Sigmoid colon (tissue), 4 donors: ENCODE results near the gene NOTCH1.

Experiments
- EP300 ChIP-seq, 4 donors: sonication (generic); formaldehyde crosslinking; IDR thresholded peaks; one replicate each; pipeline ENCODE4 v1.6.1; 2017; ENCODE audit warnings: antibody characterized with exemption in 4 of 4
- POLR2A ChIP-seq, 2 donors: fragments of 450-650 bp; IDR thresholded peaks; one replicate each; pipeline ENCODE4 v1.6.1; 2016; ENCODE audit warnings: antibody characterized with exemption in 2 of 2, mild to moderate bottlenecking in 2 of 2, moderate library complexity in 2 of 2
- TF ChIP-seq, protein P1 (sequence below), 4 experiments: fragments of 450-650 bp in 3 of 4; fragments of 200-600 bp in 1 of 4; IDR thresholded peaks; one replicate each; pipeline ENCODE4 v1.5.1; 2016 to 2019; ENCODE audit warnings: antibody characterized with exemption in 4 of 4, mild to moderate bottlenecking in 3 of 4, moderate library complexity in 2 of 4

GRCh38 chr9:136542241-136543040, 3.4 kb downstream of the NOTCH1 start:
- TF ChIP-seq, protein P1, sequence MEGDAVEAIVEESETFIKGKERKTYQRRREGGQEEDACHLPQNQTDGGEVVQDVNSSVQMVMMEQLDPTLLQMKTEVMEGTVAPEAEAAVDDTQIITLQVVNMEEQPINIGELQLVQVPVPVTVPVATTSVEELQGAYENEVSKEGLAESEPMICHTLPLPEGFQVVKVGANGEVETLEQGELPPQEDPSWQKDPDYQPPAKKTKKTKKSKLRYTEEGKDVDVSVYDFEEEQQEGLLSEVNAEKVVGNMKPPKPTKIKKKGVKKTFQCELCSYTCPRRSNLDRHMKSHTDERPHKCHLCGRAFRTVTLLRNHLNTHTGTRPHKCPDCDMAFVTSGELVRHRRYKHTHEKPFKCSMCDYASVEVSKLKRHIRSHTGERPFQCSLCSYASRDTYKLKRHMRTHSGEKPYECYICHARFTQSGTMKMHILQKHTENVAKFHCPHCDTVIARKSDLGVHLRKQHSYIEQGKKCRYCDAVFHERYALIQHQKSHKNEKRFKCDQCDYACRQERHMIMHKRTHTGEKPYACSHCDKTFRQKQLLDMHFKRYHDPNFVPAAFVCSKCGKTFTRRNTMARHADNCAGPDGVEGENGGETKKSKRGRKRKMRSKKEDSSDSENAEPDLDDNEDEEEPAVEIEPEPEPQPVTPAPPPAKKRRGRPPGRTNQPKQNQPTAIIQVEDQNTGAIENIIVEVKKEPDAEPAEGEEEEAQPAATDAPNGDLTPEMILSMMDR (IDR thresholded peaks at IDR 0.05): no peak
- no peak for TF ChIP-seq POLR2A (IDR thresholded peaks at IDR 0.05)
- TF ChIP-seq EP300 (IDR thresholded peaks at IDR 0.05): no peak
